Testis (tissue), 3 donors: Measurements from ENCODE around the gene SOCS2. TPM values are rescaled to one million over a fixed set of nuclear protein-coding genes. Genes with fewer than 3 reads are reported as not detected.

Experiments
- DNase-seq: peaks from one replicate; pipeline ENCODE4 v3.0.0-alpha.2; 2019
- H3K27ac ChIP-seq, 2 donors: fragments of 200-600 bp; sonication (generic); one replicate each; pipeline ENCODE4 v1.5.1; 2019
- H3K27me3 ChIP-seq: fragments of 200-600 bp; sonication (generic); one replicate; pipeline ENCODE4 v1.5.1; 2019
- H3K36me3 ChIP-seq: fragments of 200-600 bp; sonication (generic); one replicate; pipeline ENCODE4 v1.5.1; 2017; ENCODE audit warnings: low read depth; ENCODE audit errors: missing control alignments
- H3K4me1 ChIP-seq: fragments of 200-600 bp; sonication (generic); one replicate; pipeline ENCODE4 v1.5.1; 2019
- H3K4me3 ChIP-seq, 2 donors: fragments of 200-600 bp; sonication (generic); one replicate each; pipeline ENCODE4 v1.5.1; 2017 to 2019
- H3K9me3 ChIP-seq: fragments of 200-600 bp; sonication (generic); one replicate; pipeline ENCODE4 v1.5.1; 2017
- POLR2A ChIP-seq: fragments of 450-650 bp; IDR thresholded peaks from one replicate; pipeline ENCODE4 v1.6.1; 2017; ENCODE audit warnings: antibody characterized with exemption, mild to moderate bottlenecking, moderate library complexity
- WGBS, 2 donors: methylation state at CpG; one replicate each; pipeline ENCODE4 v1.1.5; 2018; 5-methylcytosine and 5-hydroxymethylcytosine counted together
- intact Hi-C: fragments of 100-400 bp; cut with DNase I; formaldehyde crosslinking; loops from one replicate; pipeline ENCODE4 v1.15.1; 2023; ENCODE audit warnings: low total_unique reads
- polyA plus RNA-seq: library from polyadenylated mRNA; stranded (reverse); fragments of 350-450 nt; fragmentation: Illumina TruSeq; extraction: RNeasy Lipid Tissue Mini Kit (QIAGEN cat#74804); gene quantifications from one replicate; pipeline ENCODE4 v1.2.3, GENCODE V29; 2014; ENCODE audit warnings: low read depth, low replicate concordance; ENCODE audit not compliant: insufficient read depth
- total RNA-seq, 2 donors: library from RNA; depleted of rRNA; stranded (reverse); fragments of >200 nt; gene quantifications; one replicate each; pipeline ENCODE4 v1.2.3, GENCODE V29; 2016
- TF ChIP-seq, protein P1 (sequence below), 3 experiments: fragments of 450-650 bp in 2 of 3; fragments of 200-600 bp in 1 of 3; sonication (generic) in 1 of 3; IDR thresholded peaks; one replicate each; pipeline ENCODE4 v1.5.1; 2016 to 2019; ENCODE audit warnings: antibody characterized with exemption in 3 of 3, mild to moderate bottlenecking in 2 of 3, moderate library complexity in 1 of 3

SOCS2 gene
- total and polyA plus RNA-seq, 3 donors from 2014 or later, result 19.3 to 25.4 (median 24.1) TPM

DNA sequence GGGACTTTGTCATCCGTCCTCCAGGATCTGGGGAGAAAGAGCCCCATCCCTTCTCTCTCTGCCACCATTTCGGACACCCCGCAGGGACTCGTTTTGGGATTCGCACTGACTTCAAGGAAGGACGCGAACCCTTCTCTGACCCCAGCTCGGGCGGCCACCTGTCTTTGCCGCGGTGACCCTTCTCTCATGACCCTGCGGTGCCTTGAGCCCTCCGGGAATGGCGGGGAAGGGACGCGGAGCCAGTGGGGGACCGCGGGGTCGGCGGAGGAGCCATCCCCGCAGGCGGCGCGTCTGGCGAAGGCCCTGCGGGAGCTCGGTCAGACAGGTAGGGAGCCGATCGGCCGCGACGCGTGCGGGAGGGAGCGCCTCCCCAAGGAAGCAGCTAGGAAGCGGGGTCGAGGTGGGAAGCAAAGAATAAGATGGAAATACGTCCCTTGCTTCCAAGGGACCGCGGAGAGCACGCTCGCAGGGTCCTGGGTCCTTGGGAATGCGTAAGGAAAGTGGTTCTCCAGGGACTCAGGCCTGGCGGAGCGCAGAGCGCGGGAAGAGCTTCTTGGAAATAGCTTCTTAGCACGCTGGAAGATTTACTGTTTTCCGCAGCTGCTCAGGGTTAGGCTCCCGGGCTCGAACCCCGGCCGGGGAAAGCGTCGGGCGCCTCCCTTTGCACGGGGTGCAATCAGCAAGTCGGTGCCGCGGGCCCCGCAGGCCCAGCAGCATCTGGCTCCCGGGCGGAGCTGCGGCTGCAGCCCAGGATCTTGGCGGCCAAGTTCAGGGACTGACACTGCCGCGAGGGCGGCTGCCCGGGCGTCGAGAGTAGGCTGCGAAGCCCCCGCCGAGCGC lies 457 bp downstream of the SOCS2 start:
- DNase-seq, result peak; percentile 43
- 1 to 4% methylated on average over 29 to 71 of the region's 75 CpGs for WGBS, 2 donors
- H3K9me3 ChIP-seq, result no peaks in the 10 kb centered on the region
- no peaks in the 10 kb centered on the region for H3K36me3 ChIP-seq
- intact Hi-C loops, result loop anchor here (5.0 to 10.0 kb wide), 2 partner anchors 112 to 169 kb away; no protein-coding TSS in a partner anchor
- H3K27me3 ChIP-seq, result no peaks in the 10 kb centered on the region
- H3K4me3 ChIP-seq, result peak overlapping the region; percentile 64 to 74
- no peak for TF ChIP-seq POLR2A
- TF ChIP-seq, protein P1, sequence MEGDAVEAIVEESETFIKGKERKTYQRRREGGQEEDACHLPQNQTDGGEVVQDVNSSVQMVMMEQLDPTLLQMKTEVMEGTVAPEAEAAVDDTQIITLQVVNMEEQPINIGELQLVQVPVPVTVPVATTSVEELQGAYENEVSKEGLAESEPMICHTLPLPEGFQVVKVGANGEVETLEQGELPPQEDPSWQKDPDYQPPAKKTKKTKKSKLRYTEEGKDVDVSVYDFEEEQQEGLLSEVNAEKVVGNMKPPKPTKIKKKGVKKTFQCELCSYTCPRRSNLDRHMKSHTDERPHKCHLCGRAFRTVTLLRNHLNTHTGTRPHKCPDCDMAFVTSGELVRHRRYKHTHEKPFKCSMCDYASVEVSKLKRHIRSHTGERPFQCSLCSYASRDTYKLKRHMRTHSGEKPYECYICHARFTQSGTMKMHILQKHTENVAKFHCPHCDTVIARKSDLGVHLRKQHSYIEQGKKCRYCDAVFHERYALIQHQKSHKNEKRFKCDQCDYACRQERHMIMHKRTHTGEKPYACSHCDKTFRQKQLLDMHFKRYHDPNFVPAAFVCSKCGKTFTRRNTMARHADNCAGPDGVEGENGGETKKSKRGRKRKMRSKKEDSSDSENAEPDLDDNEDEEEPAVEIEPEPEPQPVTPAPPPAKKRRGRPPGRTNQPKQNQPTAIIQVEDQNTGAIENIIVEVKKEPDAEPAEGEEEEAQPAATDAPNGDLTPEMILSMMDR (IDR thresholded peaks at IDR 0.05), result no peak
- H3K4me1 ChIP-seq, result no peaks in the 10 kb centered on the region
- H3K27ac ChIP-seq, result peak overlapping the region; percentile 92 to 96

DNA sequence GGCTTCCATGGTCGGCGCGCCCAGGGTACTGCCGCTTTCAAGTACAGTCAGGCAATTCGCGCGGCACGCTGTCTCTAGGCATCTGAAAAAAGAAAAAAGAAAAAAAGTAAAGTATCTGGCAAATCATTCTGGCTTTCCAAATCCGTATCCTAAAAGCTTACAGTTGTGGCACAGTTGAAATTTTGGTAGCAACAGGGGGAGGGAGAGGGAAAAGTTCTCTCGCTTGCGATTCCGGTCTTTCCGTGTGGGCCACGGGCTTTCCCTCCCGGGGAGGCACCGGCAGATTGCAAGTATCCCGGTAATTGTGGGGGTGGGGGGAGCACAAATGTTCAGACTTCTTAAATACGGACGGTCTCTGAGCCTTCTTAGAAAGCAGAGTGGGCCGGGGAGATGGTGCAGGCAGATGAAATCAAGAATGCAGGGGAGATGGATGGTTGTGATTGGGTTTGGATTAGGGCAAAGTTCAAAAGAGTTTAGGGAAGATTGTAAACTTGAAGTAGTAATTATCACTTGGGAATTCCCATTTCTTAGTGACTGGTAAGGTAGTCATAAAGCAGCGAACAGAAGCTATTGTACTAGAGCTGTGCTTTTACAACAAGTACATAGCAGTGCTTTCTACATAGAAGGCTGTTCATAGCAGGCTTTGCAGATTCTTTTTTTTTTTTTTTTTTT lies 1.2 kb downstream of the SOCS2 start:
- Histone ChIP-seq H3K27ac (peak overlapping the region; percentile 92 to 96), H3K4me3 (peak overlapping the region; percentile 64 to 74), H3K9me3 (no peaks in the 10 kb centered on the region), H3K36me3 (no peaks in the 10 kb centered on the region), H3K4me1 (no peaks in the 10 kb centered on the region), H3K27me3 (no peaks in the 10 kb centered on the region)
- intact Hi-C loops, result loop anchor here (5.0 to 10.0 kb wide), 2 partner anchors 111 to 169 kb away; no protein-coding TSS in a partner anchor
- 5 to 15% methylated on average over 21 of the region's 21 CpGs for WGBS, 2 donors
- peak; percentile 32 for DNase-seq
- no peak for TF ChIP-seq POLR2A
- TF ChIP-seq, protein P1 (IDR thresholded peaks at IDR 0.05), result no peak

DNA sequence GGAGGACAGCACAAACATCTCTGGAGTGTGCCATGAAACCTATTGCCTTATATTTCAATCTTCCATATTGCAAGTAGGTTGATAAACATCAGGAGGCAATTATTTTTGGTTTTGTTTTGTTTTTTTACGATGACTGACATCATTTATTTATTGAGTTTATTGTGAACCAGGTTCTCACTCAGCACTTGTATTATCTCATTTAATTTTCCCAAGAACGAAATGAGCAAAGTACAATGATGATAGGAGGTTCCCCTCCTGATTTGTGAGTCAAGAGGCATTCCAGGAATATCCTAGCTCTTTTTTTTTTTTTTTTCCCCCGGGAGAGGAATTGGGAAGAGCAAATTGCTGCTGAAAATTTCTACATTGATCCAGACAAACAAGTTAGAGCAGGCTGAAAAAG lies 4.7 kb downstream of the SOCS2 start:
- no peaks in the 10 kb centered on the region for H3K36me3 ChIP-seq
- WGBS, 2 donors, result 56 to 60% methylated on average over 3 of the region's 3 CpGs

DNA sequence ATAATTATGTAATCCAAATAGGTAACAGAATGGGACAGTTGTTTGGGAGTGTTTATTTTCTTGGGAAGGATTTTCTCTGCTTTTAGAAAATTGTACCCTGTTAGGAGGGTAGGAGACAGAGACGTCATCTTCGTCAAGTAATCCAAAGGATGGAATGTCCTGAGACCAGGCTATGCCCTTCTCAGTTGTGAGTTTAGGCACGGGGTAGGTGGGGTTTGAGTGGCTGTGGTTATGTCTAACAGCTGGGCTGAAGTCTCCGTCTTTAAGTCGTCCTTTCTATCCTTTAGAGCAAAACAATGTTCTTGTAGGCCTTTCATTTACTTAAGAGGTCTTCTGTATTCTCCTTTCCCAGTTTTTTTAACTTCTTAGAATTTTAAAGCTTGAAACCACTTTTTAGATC lies 5.7 kb downstream of the SOCS2 start:
- intact Hi-C loops, result loop anchor here (10.0 kb wide), 1 partner anchor 107 kb away; no protein-coding TSS in a partner anchor
- H3K4me1 ChIP-seq, result no peaks in the 10 kb centered on the region
- TF ChIP-seq, protein P1 (IDR thresholded peaks at IDR 0.05), result no peak
- no peak for TF ChIP-seq POLR2A
- no peaks in the 10 kb centered on the region for H3K36me3 ChIP-seq
- no peaks in the 10 kb centered on the region for H3K27me3 ChIP-seq
- 54 to 70% methylated on average over 5 of the region's 5 CpGs for WGBS, 2 donors
- H3K9me3 ChIP-seq, result no peaks in the 10 kb centered on the region
- no peak overlapping the region for H3K4me3 ChIP-seq
- H3K27ac ChIP-seq, result peak overlapping the region in 1 of 2 donors; percentile 60
- DNase-seq, result no peak

More for the DNA sequence above, 4.7 kb downstream of the SOCS2 start:
- Histone ChIP-seq H3K4me3 (no peak overlapping the region), H3K4me1 (no peaks in the 10 kb centered on the region), H3K9me3 (no peaks in the 10 kb centered on the region), H3K27me3 (no peaks in the 10 kb centered on the region), H3K27ac (peak overlapping the region in 1 of 2 donors; percentile 96)
- intact Hi-C loops, result loop anchor here (10.0 kb wide), 1 partner anchor 108 kb away; no protein-coding TSS in a partner anchor
- no peak for TF ChIP-seq POLR2A
- TF ChIP-seq, protein P1 (IDR thresholded peaks at IDR 0.05), result no peak
- no peak for DNase-seq
